NCI-H526 treated with DMSO at 0.1 percent for 48 hours (cell line): ENCODE data around the gene KCNQ1.

Experiments used
- DNase-seq: peaks from one replicate; lab custom pipeline; 2025; lab: John Stamatoyannopoulos, UW

The KCNQ1 gene

GRCh38 chr11:2762031-2762380 lies 317.2 kb downstream of the KCNQ1 start:
- DNase-seq: no peak

- DNase-seq: no peak
Measured at GRCh38 chr11:2762451-2762850, 317.6 kb downstream of the KCNQ1 start.

- DNase-seq: no peak
Measured at GRCh38 chr11:2763984-2764383, 319.2 kb downstream of the KCNQ1 start.

- no peak for DNase-seq
Measured at GRCh38 chr11:2765491-2765890, 320.7 kb downstream of the KCNQ1 start.

GRCh38 chr11:2766166-2766565 lies 321.4 kb downstream of the KCNQ1 start:
- no peak for DNase-seq

GRCh38 chr11:2767071-2767470 lies 322.3 kb downstream of the KCNQ1 start:
- DNase-seq: no peak

- no peak for DNase-seq
Measured at GRCh38 chr11:2767801-2768200, 323.0 kb downstream of the KCNQ1 start.

- DNase-seq: no peak
Measured at GRCh38 chr11:2768471-2769408, 323.9 kb downstream of the KCNQ1 start.

- DNase-seq: no peak
Measured at GRCh38 chr11:2769409-2770095, 324.7 kb downstream of the KCNQ1 start.

- no peak for DNase-seq
Measured at GRCh38 chr11:2770096-2770751, 325.4 kb downstream of the KCNQ1 start.

GRCh38 chr11:2770761-2771301 lies 326.0 kb downstream of the KCNQ1 start:
- DNase-seq: no peak

- DNase-seq: no peak
Measured at GRCh38 chr11:2771758-2772466, 327.1 kb downstream of the KCNQ1 start.

GRCh38 chr11:2772544-2773031 lies 327.8 kb downstream of the KCNQ1 start:
- DNase-seq: no peak

GRCh38 chr11:2774173-2775082 lies 329.6 kb downstream of the KCNQ1 start:
- no peak for DNase-seq

GRCh38 chr11:2775083-2775625 lies 330.3 kb downstream of the KCNQ1 start:
- DNase-seq: no peak

GRCh38 chr11:2775626-2776350 lies 331.0 kb downstream of the KCNQ1 start:
- no peak for DNase-seq

- no peak for DNase-seq
Measured at GRCh38 chr11:2776351-2777061, 331.7 kb downstream of the KCNQ1 start.

- no peak for DNase-seq
Measured at GRCh38 chr11:2777386-2777785, 332.6 kb downstream of the KCNQ1 start.
